LNCaP clone FGC (cell line): ENCODE results near the gene GPSM1.

Experiments
- DNase-seq: peaks from one replicate; pipeline ENCODE4 v3.0.0-alpha.2; 2011; ENCODE audit warnings: low read depth
- H3K4me3 ChIP-seq: 2 replicates; pipeline ENCODE4 v1.5.1; 2011; ENCODE audit warnings: mild to moderate bottlenecking, low read depth, low read length, control low read depth
- CTCF ChIP-seq: IDR thresholded peaks from 2 replicates; pipeline ENCODE4 v1.5.1; 2012; ENCODE audit warnings: mild to moderate bottlenecking; ENCODE audit not compliant: control insufficient read depth, insufficient read depth; ENCODE audit errors: extremely low read depth

Gene GPSM1

DNA sequence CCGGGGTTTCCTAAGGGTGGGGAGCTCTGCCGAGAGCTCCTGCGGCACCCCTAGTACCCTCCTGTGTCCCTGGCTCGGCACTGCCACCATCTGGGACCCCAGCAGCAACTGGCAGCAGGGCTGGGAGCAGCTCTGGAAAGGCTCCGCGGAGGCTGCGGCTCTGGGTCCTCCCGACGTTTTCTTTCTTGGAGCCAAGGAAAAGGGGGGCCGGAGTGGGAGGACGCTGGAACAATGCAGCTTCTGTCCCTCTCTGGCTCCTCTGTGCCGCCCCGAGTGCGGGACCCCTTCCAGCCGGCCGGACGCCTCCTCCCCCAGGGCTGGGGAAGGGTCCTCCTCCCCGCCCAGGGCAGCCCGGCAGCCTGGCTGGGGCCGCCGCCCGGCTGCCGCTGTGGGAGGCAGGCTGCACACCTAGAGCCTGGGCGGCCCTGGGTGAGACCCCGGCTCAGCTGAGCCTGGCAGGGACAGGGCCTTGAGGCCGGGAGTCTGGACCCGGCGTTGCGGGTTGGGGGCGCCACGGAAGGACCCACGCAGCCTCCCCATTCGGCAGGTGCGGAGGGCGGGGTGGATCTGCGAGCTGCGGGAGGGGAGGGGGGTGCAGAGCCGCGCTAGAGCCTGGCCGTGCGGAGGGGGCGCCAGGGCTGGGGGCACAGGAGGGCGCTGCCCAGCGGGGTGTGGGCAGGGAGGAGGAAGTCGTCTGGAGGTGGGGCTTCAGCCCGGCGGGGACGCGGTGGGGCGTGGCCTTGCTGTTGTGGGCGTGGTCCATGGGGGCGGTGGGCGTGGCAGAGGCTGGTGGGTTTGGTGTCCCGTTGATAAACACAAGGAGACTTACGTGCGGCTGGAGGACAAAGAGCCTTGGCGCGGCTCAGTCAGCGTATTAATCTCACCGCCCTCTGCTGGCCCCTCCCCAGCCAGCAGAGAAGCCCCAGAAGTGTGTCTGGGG is 15.1 kb downstream of the GPSM1 start:
- TF ChIP-seq CTCF = no peak
- H3K4me3 ChIP-seq = no peak overlapping the region
- DNase-seq = no peak

GRCh38 chr9:136343121-136343883 is 16.0 kb downstream of the GPSM1 start:
- TF ChIP-seq CTCF = no peak
- DNase-seq = no peak
- H3K4me3 ChIP-seq = no peak overlapping the region

DNA sequence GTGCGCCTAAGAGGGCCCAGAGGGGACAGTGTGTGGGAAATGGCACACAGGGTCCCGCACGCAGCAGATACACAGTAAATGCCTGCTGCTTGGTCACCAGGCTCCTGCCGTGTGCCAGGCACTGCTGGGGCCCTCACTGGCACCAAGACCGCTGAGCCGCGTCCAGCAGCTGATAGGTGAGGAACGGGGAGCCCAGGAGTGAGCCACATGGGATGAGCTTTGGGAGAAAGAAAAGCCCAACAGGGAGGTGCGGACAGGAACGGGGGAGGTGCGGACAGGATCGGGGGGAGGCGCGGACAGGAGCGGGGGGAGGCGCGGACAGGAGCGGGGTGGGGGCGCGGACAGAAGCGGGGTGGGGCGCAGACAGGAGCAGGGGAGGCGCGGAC is 16.5 kb downstream of the GPSM1 start:
- no peak overlapping the region for H3K4me3 ChIP-seq

DNA sequence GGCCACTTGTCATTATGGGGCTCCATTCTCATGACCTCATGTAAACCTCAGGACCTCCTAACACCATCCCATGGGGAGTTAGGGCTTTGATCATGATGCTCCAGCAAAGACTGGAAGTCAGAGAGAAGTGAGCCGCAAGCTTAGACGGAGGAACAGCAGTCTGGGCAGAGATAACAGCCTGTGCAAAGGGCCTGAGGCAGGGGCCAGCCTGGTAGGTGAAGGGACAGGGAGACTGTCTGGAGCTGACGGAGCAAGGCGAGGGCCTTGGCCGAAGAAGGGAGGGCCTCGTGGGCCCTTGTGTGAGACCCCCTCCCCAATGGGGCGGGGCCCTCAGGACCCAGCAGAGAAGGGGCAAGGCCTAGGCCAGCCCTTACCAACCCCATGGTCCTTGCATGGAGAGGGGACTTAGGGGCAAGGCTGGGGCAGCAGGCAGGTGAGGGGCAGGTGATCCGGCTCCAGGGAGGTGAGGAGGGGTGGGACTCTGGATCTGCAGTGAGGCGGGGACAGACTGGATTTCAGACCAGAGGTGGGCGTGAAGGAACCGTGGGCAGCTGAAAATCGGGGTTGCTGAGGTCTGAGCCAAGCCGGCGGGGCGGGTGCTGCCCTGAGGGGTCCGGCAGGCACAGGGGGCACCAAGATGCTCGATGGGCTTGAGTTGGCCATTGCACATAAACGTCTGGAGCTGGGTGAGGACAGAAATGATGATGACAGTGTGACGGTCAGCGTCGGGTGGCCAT is 17.4 kb downstream of the GPSM1 start:
- H3K4me3 ChIP-seq = no peak overlapping the region
- DNase-seq = no peak
- TF ChIP-seq CTCF = no peak

More for the DNA sequence above, 16.5 kb downstream of the GPSM1 start:
- DNase-seq = no peak
- TF ChIP-seq CTCF = no peak

DNA sequence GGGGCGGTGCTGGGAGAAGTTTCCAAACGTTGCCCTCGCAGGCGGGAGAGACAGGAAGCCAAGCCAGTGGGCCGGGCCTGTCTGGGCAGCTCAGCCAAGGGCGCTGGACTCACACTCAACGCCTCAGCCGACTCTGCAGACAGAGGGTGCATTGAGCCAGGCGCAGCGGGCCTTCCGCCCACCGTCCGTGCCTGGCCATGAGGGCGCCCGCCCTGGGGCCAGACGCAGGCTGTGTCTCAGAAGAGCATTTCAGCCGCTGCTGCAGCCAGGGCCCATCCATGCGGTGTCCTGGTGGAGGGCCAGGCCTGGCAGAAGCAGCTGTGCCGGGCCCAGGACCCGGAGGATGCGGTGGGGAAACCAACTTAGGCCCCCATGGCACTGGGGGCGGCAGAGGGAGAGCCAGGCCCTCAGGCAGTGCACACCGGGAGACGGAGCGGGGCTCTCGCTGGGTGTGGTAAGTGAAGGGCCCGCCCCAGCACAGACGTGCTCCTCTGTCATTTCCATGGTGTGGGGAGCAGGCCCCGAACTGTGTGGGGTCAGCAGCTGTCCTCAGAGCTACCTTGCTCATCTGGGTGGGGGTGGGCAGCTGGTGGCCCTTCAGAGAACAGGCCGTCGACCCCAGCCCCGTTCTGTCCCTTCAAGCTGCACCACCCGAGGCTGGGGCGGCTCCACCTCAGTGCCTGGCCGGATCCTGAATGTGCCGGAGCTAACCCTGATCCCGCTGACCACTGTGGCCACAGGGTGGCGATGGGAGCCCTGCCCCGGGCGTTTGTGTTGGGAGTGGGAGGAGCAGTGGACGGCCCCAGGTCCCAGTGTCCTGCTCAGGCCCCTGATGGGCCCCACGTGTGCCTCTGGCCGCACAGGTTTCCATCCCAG is 18.2 kb downstream of the GPSM1 start:
- TF ChIP-seq CTCF = peak; percentile 50
- no peak for DNase-seq
- H3K4me3 ChIP-seq = no peak overlapping the region

DNA sequence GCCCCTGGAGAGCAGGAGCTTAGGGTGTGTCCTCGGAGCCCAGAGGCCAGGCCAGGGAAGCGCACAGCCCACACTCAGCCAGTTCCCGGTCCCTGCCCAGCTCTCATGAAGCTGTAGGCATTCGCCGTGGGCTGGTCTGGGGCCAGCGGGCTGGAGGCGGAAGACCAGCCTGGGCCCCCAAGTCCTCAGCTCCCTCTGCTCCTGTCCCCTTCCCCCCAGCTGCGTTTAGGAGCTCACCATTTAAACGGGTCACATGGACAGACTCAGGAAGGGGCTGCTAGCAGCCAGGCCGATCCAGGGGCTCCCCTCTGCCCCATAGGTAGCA is 18.8 kb downstream of the GPSM1 start:
- no peak overlapping the region for H3K4me3 ChIP-seq
- no peak for TF ChIP-seq CTCF
- no peak for DNase-seq
